GM12878 (cell line): ENCODE measurements around the gene MAPT. TPM values are rescaled to one million over a fixed set of nuclear protein-coding genes. Genes with fewer than 3 reads are reported as not detected.

Experiments
- ATAC-seq: fragments of 200-7000 bp; cut with Tn5 transposase; 3 replicates; pipeline ENCODE4 v1.9.1; 2020; ENCODE audit warnings: mild to moderate bottlenecking, moderate library complexity
- BruUV-seq: library from RNA; stranded (reverse); fragments of 400-500 nt; replicated peaks from 2 replicates; lab custom pipeline; 2021; lab: Mats Ljungman, UMichigan
- CTCF ChIA-PET: fragments of 300-600 bp; sonication (Branson Sonifier 250); formaldehyde crosslinking; extraction: SDS; loops from one replicate; lab custom pipeline; 2021; ENCODE audit warnings: inconsistent platforms; lab: Yijun Ruan, JAX
- POLR2A ChIA-PET: fragments of 350-600 bp; formaldehyde crosslinking; extraction: SDS; loops from one replicate; lab custom pipeline; 2021; ENCODE audit warnings: inconsistent platforms; lab: Charles Lee
- RAD21 ChIA-PET: fragments of 300-600 bp; sonication (Branson Sonifier 250); formaldehyde crosslinking; loops from one replicate; lab custom pipeline; 2023; ENCODE audit warnings: antibody characterized with exemption; ENCODE audit not compliant: unreplicated experiment; lab: Charles Lee
- SMC1A ChIA-PET: fragments of 300-600 bp; sonication (Branson Sonifier 250); formaldehyde crosslinking; loops from one replicate; lab custom pipeline; 2023; ENCODE audit not compliant: unreplicated experiment, uncharacterized antibody; lab: Charles Lee
- DNase-seq: peaks from one replicate; pipeline ENCODE4 v3.0.0-alpha.2; 2011; ENCODE audit warnings: low read depth, low spot score
- FAIRE-seq: peaks from 3 replicates; lab custom pipeline; 2011; peaks lifted over from hg19 to GRCh38; lab: Jason Lieb, UNC
- H2AFZ ChIP-seq: 2 replicates; pipeline ENCODE4 v1.6.0; 2011; ENCODE audit warnings: low read depth, low read length, control low read depth; ENCODE audit not compliant: control insufficient read depth
- H3K27ac ChIP-seq: 2 replicates; pipeline ENCODE4 v1.5.1; 2011; ENCODE audit warnings: control low read depth; ENCODE audit not compliant: control insufficient read depth, insufficient read depth
- H3K27me3 ChIP-seq, 2 experiments: replicated peaks in 1 of 2; 2 replicates each; pipeline versions ENCODE4 v1.6.0 to v1.6.1; 2011; ENCODE audit warnings: low read length in 1 of 2; ENCODE audit not compliant: control insufficient read depth in 2 of 2, insufficient read depth in 2 of 2
- H3K36me3 ChIP-seq, 2 experiments: 2 replicates each; pipeline ENCODE4 v1.5.1; 2011; ENCODE audit warnings: low read length in 1 of 2; ENCODE audit not compliant: control insufficient read depth in 2 of 2, insufficient read depth in 2 of 2
- H3K4me1 ChIP-seq: 2 replicates; pipeline ENCODE4 v1.6.1; 2011; ENCODE audit warnings: mild to moderate bottlenecking, low read length, moderate library complexity, mixed read lengths; ENCODE audit not compliant: control insufficient read depth, insufficient read depth
- H3K4me2 ChIP-seq: 2 replicates; pipeline ENCODE4 v1.6.0; 2011; ENCODE audit warnings: control low read depth; ENCODE audit not compliant: control insufficient read depth, insufficient read depth
- H3K4me3 ChIP-seq: fragments of 200-600 bp; sonication (generic); 2 replicates; pipeline ENCODE4 v1.5.1; 2016
- H3K79me2 ChIP-seq: 2 replicates; pipeline ENCODE4 v1.6.0; 2011; ENCODE audit warnings: low read length; ENCODE audit not compliant: control insufficient read depth, insufficient read depth
- H3K9ac ChIP-seq: 2 replicates; pipeline ENCODE4 v1.8.0; 2011; ENCODE audit warnings: low read length, control low read depth, mixed read lengths; ENCODE audit not compliant: control insufficient read depth, insufficient read depth
- H3K9me3 ChIP-seq: replicated peaks from 3 replicates; pipeline ENCODE4 v1.5.1; 2011; ENCODE audit warnings: mild to moderate bottlenecking, low read length; ENCODE audit not compliant: control insufficient read depth, insufficient read depth
- H4K20me1 ChIP-seq: 2 replicates; pipeline ENCODE4 v1.6.0; 2011; ENCODE audit not compliant: control insufficient read depth, insufficient read depth
- BMI1 ChIP-seq: fragments of 450-650 bp; IDR thresholded peaks from 2 replicates; pipeline ENCODE4 v1.6.1; 2016; ENCODE audit warnings: mild to moderate bottlenecking, moderate library complexity, borderline replicate concordance
- BRCA1 ChIP-seq: IDR thresholded peaks from 2 replicates; pipeline ENCODE4 v1.6.1; 2011; ENCODE audit warnings: low read depth, low read length, improper control_type of control experiment
- E2F8 ChIP-seq: fragments of 450-650 bp; IDR thresholded peaks from 2 replicates; pipeline ENCODE4 v1.6.1; 2018; ENCODE audit warnings: mild to moderate bottlenecking, low read depth, moderate library complexity; ENCODE audit not compliant: partially characterized antibody
- E4F1 ChIP-seq: fragments of 450-650 bp; IDR thresholded peaks from 2 replicates; pipeline ENCODE4 v1.6.1; 2018; ENCODE audit warnings: borderline replicate concordance, mild to moderate bottlenecking; ENCODE audit not compliant: partially characterized antibody
- IRF4 ChIP-seq: IDR thresholded peaks from 2 replicates; pipeline ENCODE4 v1.6.1; 2011; ENCODE audit warnings: low read depth, low read length
- MAX ChIP-seq: IDR thresholded peaks from 2 replicates; pipeline ENCODE4 v1.6.1; 2012; ENCODE audit warnings: low read depth, low read length, improper control_type of control experiment
- MLLT1 ChIP-seq: fragments of 450-650 bp; IDR thresholded peaks from 2 replicates; pipeline ENCODE4 v1.6.1; 2016; ENCODE audit warnings: mild to moderate bottlenecking
- NFYA ChIP-seq: IDR thresholded peaks from 2 replicates; pipeline ENCODE4 v1.6.1; 2011; ENCODE audit warnings: low read depth, mild to moderate bottlenecking, low read length, improper control_type of control experiment, borderline replicate concordance
- SIN3A ChIP-seq: IDR thresholded peaks from 2 replicates; pipeline ENCODE4 v1.6.1; 2012; ENCODE audit warnings: low read depth, low read length, improper control_type of control experiment
- SMARCA5 ChIP-seq: fragments of 450-650 bp; IDR thresholded peaks from 2 replicates; pipeline ENCODE4 v1.6.1; 2017; ENCODE audit warnings: mild to moderate bottlenecking
- SP1 ChIP-seq: IDR thresholded peaks from one replicate; pipeline ENCODE4 v1.6.1; 2011; ENCODE audit warnings: low read depth, low read length
- USF2 ChIP-seq: IDR thresholded peaks from 2 replicates; pipeline ENCODE4 v1.6.1; 2011; ENCODE audit warnings: low read depth, low read length, improper control_type of control experiment, borderline replicate concordance
- ZNF207 ChIP-seq: fragments of 450-650 bp; IDR thresholded peaks from 2 replicates; pipeline ENCODE4 v1.6.1; 2014; ENCODE audit warnings: antibody characterized with exemption, mild to moderate bottlenecking, borderline replicate concordance
- ZNF274 ChIP-seq: IDR thresholded peaks from one replicate; pipeline ENCODE4 v1.8.0; 2011; ENCODE audit not compliant: insufficient read length, insufficient read depth
- ZZZ3 ChIP-seq: IDR thresholded peaks from 2 replicates; pipeline ENCODE4 v1.6.1; 2011; ENCODE audit warnings: low read depth; ENCODE audit not compliant: control insufficient read depth, insufficient read length
- WGBS: methylation state at CpG from one replicate; pipeline ENCODE4 v1.1.6; 2016; ENCODE audit warnings: low lambda C conversion rate; ENCODE audit not compliant: insufficient replicate concordance, insufficient coverage; ENCODE audit errors: missing lambda C conversion rate; 5-methylcytosine and 5-hydroxymethylcytosine counted together
- in situ Hi-C: fragments of 300-500 bp; cut with MboI; formaldehyde crosslinking; loops from 9 replicates; pipeline ENCODE4 v1.14.3; 2018; ENCODE audit warnings: mixed read lengths
- intact Hi-C: fragments of 100-400 bp; cut with micrococcal nuclease; formaldehyde crosslinking; loops from one replicate; pipeline ENCODE4 v1.14.2; 2022; ENCODE audit not compliant: unreplicated experiment
- polyA plus RNA-seq, 11 experiments: library from polyadenylated mRNA; depleted of rRNA in 4 of 11; unstranded in 6 of 11; stranded (reverse) in 5 of 11; fragments of >200 nt; fragmentation: Nextera tagmentation in 4 of 11; fragmentation: Illumina TruSeq in 1 of 11; extraction: Ambion mirVana in 4 of 11; extraction: Trizol in 1 of 11; gene quantifications; 1 replicate in 1 of 11; 2 replicates in 10 of 11; pipeline versions ENCODE4 v1.2.1 to v1.2.3, GENCODE V29; 2011 to 2016; ENCODE audit warnings: inconsistent platforms in 2 of 11, missing spikeins in 2 of 11, low read depth in 1 of 11
- total RNA-seq, 4 experiments: library from RNA; depleted of rRNA in 3 of 4; stranded (reverse); fragments of >200 nt in 3 of 4; fragmentation: Illumina TruSeq in 1 of 4; extraction: Trizol in 1 of 4; gene quantifications; 2 replicates each; pipeline versions ENCODE4 v1.2.1 to v1.2.3, GENCODE V29; 2013 to 2021

The MAPT gene
- total and polyA plus RNA-seq, 10 of the 15 experiments (the other 5 are each of a cell fraction or from before 2014, with no cell fraction given), result under 0.01 to 0.05 (median 0.03) TPM; not detected in 7

GRCh38 chr17:45992904-45993303, 98.5 kb downstream of the MAPT start (continued):
- TF ChIP-seq ZNF207, result no peak
- TF ChIP-seq, all 136 proteins: peak for 0

GRCh38 chr17:45993962-45994627, 99.7 kb downstream of the MAPT start:
- no TSS peak for BruUV-seq
- ChIA-PET POLR2A (no interaction called here), RAD21 (no interaction called here), CTCF (no interaction called here), SMC1A (no interaction called here)
- Histone ChIP-seq H3K4me3 (no peak overlapping the region), H3K9me3 (no peaks in the 10 kb centered on the region), H3K4me1 (no peaks in the 10 kb centered on the region), H3K4me2 (no peak overlapping the region), H3K27me3 (no peaks in the 10 kb centered on the region), H3K27ac (no peak overlapping the region), H3K9ac (no peak overlapping the region), H2AFZ (no peak overlapping the region; the same call in 1 of the 2 replicates), H3K79me2 (no peaks in the 10 kb centered on the region), H4K20me1 (no peaks in the 10 kb centered on the region), H3K36me3 (no peaks in the 10 kb centered on the region)
- in situ Hi-C loops, result no loop called here
- no peak for FAIRE-seq
- ATAC-seq, result no peak
- intact Hi-C loops, result no loop called here
- no peak for DNase-seq
- 61% methylated on average over 16 of the region's 16 CpGs for WGBS
- TF ChIP-seq ZNF274 (no peak), BRCA1 (no peak), SIN3A (no peak), ZZZ3 (no peak), BMI1 (no peak), E4F1 (no peak), IRF4 (no peak), MLLT1 (no peak), NFYA (no peak), SP1 (no peak), MAX (no peak), E2F8 (no peak), SMARCA5 (no peak), USF2 (no peak)
